GM18520 (cell line): ENCODE results near the gene TENM3.
A peak's percentile ranks its signal among the peaks of the same experiment; 100 is the strongest.

ENCODE experiments used
- ATAC-seq: cut with Tn5 transposase; IDR thresholded peaks from one replicate; pipeline ENCODE4 v1.9.1; 2021; ENCODE audit not compliant: unreplicated experiment

Gene TENM3

GRCh38 chr4:182495645-182496385 is 252.6 kb downstream of the TENM3 start:
- no peak for ATAC-seq

GRCh38 chr4:182496408-182496807 is 253.2 kb downstream of the TENM3 start:
- no peak for ATAC-seq

- ATAC-seq, result no peak
These were observed 258.9 kb downstream of the TENM3 start for GRCh38 chr4:182502064-182502463.

GRCh38 chr4:182504463-182504862 is 261.3 kb downstream of the TENM3 start:
- no peak for ATAC-seq

GRCh38 chr4:182507805-182508204 is 264.6 kb downstream of the TENM3 start:
- ATAC-seq, result no peak

GRCh38 chr4:182510836-182511235 is 267.6 kb downstream of the TENM3 start:
- ATAC-seq, result no peak

- peak; percentile 49 for ATAC-seq
These were observed 270.5 kb downstream of the TENM3 start for GRCh38 chr4:182513587-182514291.

- ATAC-seq, result no peak
These were observed 275.2 kb downstream of the TENM3 start for GRCh38 chr4:182518421-182518820.

GRCh38 chr4:182519528-182519927 is 276.3 kb downstream of the TENM3 start:
- no peak for ATAC-seq

GRCh38 chr4:182521011-182521410 is 277.8 kb downstream of the TENM3 start:
- ATAC-seq, result no peak

- ATAC-seq, result no peak
These were observed 285.6 kb downstream of the TENM3 start for GRCh38 chr4:182528819-182529218.

- ATAC-seq, result no peak
These were observed 287.2 kb downstream of the TENM3 start for GRCh38 chr4:182530451-182530850.

GRCh38 chr4:182531555-182532162 is 288.5 kb downstream of the TENM3 start:
- no peak for ATAC-seq

GRCh38 chr4:182532441-182532840 is 289.2 kb downstream of the TENM3 start:
- no peak for ATAC-seq

GRCh38 chr4:182533964-182534363 is 290.8 kb downstream of the TENM3 start:
- ATAC-seq, result no peak

- no peak for ATAC-seq
These were observed 293.1 kb downstream of the TENM3 start for GRCh38 chr4:182536221-182536811.

GRCh38 chr4:182537031-182537795 is 294.0 kb downstream of the TENM3 start:
- ATAC-seq, result no peak

GRCh38 chr4:182538031-182538430 is 294.8 kb downstream of the TENM3 start:
- ATAC-seq, result no peak

GRCh38 chr4:182540496-182540895 is 297.3 kb downstream of the TENM3 start:
- no peak for ATAC-seq

GRCh38 chr4:182547435-182547834 is 304.2 kb downstream of the TENM3 start:
- peak; percentile 100 for ATAC-seq

GRCh38 chr4:182548156-182548555 is 305.0 kb downstream of the TENM3 start:
- ATAC-seq, result no peak
